ENCODE measurements around the gene DENND6B.

GRCh38 chr22:50300620-50301257 lies 26.1 kb downstream of the DENND6B start:
- no peak for TF ChIP-seq CTCF (IDR thresholded peaks at IDR 0.05; ENCODE audit: poor library complexity, severe bottlenecking)
- TF ChIP-seq EZH2 (IDR thresholded peaks at IDR 0.05; ENCODE audit: borderline replicate concordance, insufficient read depth, low read length, poor library complexity, severe bottlenecking): no peak
- TF ChIP-seq EP300 (conservative IDR thresholded peaks at IDR 0.05; ENCODE audit: poor library complexity, severe bottlenecking): no peak
- no peak for TF ChIP-seq SMC3 (conservative IDR thresholded peaks at IDR 0.05; ENCODE audit: poor library complexity)
- TF ChIP-seq POLR2AphosphoS5 (IDR thresholded peaks at IDR 0.05): no peak
- no peak for TF ChIP-seq TAF1 (IDR thresholded peaks at IDR 0.05; ENCODE audit: low read depth)
- TF ChIP-seq MXI1 (conservative IDR thresholded peaks at IDR 0.05; ENCODE audit: poor library complexity, severe bottlenecking): no peak
- TF ChIP-seq, protein P1, sequence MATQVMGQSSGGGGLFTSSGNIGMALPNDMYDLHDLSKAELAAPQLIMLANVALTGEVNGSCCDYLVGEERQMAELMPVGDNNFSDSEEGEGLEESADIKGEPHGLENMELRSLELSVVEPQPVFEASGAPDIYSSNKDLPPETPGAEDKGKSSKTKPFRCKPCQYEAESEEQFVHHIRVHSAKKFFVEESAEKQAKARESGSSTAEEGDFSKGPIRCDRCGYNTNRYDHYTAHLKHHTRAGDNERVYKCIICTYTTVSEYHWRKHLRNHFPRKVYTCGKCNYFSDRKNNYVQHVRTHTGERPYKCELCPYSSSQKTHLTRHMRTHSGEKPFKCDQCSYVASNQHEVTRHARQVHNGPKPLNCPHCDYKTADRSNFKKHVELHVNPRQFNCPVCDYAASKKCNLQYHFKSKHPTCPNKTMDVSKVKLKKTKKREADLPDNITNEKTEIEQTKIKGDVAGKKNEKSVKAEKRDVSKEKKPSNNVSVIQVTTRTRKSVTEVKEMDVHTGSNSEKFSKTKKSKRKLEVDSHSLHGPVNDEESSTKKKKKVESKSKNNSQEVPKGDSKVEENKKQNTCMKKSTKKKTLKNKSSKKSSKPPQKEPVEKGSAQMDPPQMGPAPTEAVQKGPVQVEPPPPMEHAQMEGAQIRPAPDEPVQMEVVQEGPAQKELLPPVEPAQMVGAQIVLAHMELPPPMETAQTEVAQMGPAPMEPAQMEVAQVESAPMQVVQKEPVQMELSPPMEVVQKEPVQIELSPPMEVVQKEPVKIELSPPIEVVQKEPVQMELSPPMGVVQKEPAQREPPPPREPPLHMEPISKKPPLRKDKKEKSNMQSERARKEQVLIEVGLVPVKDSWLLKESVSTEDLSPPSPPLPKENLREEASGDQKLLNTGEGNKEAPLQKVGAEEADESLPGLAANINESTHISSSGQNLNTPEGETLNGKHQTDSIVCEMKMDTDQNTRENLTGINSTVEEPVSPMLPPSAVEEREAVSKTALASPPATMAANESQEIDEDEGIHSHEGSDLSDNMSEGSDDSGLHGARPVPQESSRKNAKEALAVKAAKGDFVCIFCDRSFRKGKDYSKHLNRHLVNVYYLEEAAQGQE (IDR thresholded peaks at IDR 0.05; ENCODE audit: borderline replicate concordance): no peak
- TF ChIP-seq RAD21 (conservative IDR thresholded peaks at IDR 0.05): no peak
